GM20000 (cell line): ENCODE measurements around the gene CXCL1.

Source experiments
- DNase-seq: peaks from one replicate; pipeline ENCODE4 v3.0.0; 2012; ENCODE audit warnings: low spot score
- TF ChIP-seq, protein P1 (sequence below): IDR thresholded peaks from 2 replicates; pipeline ENCODE4 v1.5.1; 2012; ENCODE audit warnings: mild to moderate bottlenecking, control low read depth; ENCODE audit errors: extremely low read depth, missing control alignments

CXCL1 gene

DNA sequence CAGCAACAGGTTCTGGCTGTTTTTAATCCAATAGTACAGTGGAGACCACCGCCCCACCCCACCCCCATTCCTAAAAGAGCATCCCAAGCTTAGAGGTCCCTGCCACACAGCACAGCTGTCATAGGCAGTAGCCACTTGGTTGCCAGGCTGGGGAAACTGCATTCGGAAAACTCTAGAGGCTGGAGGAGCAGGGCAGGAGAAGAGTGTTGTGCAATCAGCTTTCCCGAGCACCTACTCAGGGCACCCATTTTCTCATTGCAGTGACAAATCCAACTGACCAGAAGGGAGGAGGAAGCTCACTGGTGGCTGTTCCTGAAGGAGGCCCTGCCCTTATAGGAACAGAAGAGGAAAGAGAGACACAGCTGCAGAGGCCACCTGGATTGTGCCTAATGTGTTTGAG, 1.1 kb downstream of the CXCL1 start:
- no peak for DNase-seq
- TF ChIP-seq, protein P1, sequence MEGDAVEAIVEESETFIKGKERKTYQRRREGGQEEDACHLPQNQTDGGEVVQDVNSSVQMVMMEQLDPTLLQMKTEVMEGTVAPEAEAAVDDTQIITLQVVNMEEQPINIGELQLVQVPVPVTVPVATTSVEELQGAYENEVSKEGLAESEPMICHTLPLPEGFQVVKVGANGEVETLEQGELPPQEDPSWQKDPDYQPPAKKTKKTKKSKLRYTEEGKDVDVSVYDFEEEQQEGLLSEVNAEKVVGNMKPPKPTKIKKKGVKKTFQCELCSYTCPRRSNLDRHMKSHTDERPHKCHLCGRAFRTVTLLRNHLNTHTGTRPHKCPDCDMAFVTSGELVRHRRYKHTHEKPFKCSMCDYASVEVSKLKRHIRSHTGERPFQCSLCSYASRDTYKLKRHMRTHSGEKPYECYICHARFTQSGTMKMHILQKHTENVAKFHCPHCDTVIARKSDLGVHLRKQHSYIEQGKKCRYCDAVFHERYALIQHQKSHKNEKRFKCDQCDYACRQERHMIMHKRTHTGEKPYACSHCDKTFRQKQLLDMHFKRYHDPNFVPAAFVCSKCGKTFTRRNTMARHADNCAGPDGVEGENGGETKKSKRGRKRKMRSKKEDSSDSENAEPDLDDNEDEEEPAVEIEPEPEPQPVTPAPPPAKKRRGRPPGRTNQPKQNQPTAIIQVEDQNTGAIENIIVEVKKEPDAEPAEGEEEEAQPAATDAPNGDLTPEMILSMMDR, result no peak

DNA sequence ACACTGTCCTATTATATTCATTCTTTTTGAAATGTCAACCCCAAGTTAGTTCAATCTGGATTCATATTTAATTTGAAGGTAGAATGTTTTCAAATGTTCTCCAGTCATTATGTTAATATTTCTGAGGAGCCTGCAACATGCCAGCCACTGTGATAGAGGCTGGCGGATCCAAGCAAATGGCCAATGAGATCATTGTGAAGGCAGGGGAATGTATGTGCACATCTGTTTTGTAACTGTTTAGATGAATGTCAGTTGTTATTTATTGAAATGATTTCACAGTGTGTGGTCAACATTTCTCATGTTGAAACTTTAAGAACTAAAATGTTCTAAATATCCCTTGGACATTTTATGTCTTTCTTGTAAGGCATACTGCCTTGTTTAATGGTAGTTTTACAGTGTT, 1.6 kb downstream of the CXCL1 start:
- TF ChIP-seq, protein P1, result no peak
- no peak for DNase-seq

DNA sequence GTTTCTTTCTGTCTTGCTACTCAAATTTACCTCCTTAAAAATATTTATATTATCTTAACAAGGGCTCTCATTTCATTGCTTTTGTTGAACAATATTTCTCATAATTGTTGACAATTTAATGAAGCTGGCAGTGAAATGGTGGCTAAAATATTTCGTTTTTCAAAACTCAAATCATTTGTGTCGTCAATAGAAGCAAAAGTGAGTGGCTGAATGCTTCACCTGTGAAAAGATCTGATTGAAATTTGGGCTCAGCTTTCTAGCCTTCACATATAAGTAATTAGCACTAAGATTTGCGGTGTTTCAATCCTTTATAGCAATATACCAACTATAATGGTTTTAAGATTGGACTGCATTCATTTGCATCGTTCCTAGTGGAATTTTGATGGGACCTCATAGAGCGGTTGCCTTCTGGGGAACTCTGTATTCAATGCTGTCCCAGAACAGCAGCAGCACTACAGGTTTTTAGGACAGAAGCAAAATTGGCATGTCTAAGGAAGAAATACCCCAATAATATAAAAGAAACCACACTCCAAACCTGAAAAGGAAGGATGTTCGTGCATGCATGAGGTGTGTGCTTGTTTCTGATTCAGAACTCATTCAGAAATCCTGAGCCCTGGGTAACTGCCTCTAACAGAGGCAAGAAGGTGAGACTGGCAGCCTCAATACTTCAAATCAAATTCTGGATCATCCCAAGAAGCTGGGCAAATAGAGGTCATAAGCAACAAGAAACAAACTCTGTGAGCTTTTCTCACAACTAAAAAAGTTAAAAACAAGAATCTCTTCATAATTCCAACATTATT, 2.5 kb downstream of the CXCL1 start:
- TF ChIP-seq, protein P1, result no peak

DNA sequence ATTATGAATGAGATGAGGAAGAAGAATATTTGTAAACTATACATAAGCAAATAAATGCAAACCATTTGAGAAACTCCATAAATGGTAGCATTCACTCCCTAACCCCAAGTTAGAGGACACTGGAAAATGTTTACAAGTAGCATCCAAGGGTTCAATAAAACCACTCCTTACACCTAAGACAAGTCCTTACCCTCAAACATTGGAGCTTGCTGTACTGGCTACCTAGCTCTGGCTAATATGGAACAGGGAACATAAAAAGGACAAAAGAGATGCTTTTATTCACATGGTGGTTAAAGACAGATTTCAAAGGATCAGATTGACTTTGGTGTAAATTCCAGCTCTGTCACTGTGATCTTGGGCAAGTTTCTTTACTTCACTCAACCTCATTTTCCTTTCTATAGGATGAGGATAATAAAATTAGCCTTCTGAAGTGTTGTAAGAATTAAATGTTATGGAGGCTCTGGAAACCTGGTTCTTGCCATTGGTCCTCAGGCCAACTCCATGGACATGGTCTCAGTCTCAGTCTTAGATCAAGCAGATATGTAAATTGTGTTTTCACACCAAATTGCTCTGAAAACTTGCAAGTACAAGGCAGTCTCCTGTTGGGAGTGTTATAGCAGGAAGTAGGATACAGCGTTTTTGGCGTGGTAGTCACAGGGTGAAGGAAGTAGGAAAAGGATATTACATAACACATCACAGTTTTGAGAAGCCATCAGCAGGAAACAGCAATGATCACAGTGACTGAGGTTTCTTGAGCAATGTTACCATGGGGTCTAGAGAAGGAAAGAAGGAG, 3.3 kb downstream of the CXCL1 start:
- TF ChIP-seq, protein P1, result no peak
- DNase-seq, result no peak

More for the DNA sequence above, 2.5 kb downstream of the CXCL1 start:
- no peak for DNase-seq

DNA sequence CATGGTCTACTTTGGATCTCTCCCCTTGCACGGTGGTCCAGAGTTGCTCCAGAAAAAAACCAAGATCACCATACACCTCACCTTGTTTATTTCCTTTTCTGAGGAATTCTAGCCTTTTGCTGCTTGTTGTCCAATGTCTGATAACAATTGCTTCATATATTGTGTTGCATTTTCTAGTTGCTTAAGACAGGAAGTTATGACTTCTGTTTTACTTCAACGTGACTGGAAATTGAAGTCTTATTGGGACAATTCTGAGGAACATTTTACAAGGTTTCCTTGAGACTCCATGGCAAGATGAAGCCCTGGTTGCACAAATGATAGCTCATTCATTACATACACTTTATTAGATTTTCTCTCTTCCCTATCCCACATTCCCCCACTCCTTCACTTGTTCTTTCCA, 5.2 kb downstream of the CXCL1 start:
- no peak for DNase-seq
- TF ChIP-seq, protein P1, result no peak

DNA sequence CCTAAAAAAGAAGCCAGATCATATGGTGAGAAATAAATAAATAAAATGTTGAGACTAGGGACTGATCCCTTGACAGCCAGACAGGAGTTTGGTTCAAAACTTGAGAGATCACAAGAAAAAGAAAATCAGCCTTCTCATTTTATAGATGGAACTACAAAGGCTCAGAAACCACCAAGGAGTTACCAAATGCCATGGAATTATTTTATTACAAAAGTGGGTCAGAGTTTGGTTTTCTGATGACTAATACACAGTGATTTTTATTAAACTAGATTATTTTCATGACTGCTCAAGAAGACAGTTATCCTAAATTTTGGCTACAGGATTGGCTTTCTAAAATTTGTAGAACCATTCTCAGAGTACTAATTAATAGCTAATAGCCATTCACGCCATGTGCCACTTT, 6.2 kb downstream of the CXCL1 start:
- TF ChIP-seq, protein P1, result no peak
- DNase-seq, result no peak

DNA sequence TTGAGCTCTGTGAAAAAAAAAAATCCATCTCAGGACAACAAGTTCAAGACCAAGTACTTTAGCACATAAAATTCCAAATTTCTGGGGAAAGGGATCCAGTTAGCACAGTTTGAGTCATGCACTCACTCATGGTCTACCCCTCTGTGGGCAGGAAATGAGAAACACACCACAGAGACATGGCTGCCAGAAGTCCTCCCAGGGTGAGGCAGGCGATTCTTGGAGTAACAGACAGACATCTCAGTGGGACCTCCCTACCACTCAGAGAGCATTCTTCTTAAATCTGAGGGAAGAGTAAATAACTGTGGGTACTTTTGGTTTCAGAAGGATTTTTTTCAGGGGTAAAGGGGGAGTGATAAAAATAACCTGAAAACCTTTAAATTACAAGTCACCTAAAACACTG, 14.1 kb downstream of the CXCL1 start:
- DNase-seq, result no peak
- TF ChIP-seq, protein P1, result no peak
